ENCODE results near the gene ENHO. TPM values are rescaled to one million over a fixed set of nuclear protein-coding genes. Genes with fewer than 3 reads are reported as not detected.
"Not testable (repeated sequence)": the region's sequence is repeated elsewhere in the genome, so short reads cannot be mapped to it uniquely, and the experiment has no call there.

ENHO gene
- total RNA-seq, 1 donor: not detected

GRCh38 chr9:34484678-34485077 lies 38.1 kb downstream of the ENHO start:
- no peak overlapping the region for H3K4me3 ChIP-seq (ENCODE audit: low read depth, low read length)
- DNase-seq (ENCODE audit: low read depth): no peak
- no peak for TF ChIP-seq CTCF (IDR thresholded peaks at IDR 0.05; ENCODE audit: insufficient read depth, low read length)

- H3K4me3 ChIP-seq (ENCODE audit: low read depth, low read length); DNase-seq (ENCODE audit: low read depth): not testable (repeated sequence)
Observed at GRCh38 chr9:34482746-34483145, 40.0 kb downstream of the ENHO start.

- not testable (repeated sequence) for H3K4me3 ChIP-seq (ENCODE audit: low read depth, low read length); DNase-seq (ENCODE audit: low read depth)
Observed at GRCh38 chr9:34481620-34482019, 41.2 kb downstream of the ENHO start.

GRCh38 chr9:34479431-34479866 lies 43.3 kb downstream of the ENHO start:
- DNase-seq (ENCODE audit: low read depth): no peak
- TF ChIP-seq CTCF (IDR thresholded peaks at IDR 0.05; ENCODE audit: insufficient read depth, low read length): no peak

GRCh38 chr9:34477541-34477940 lies 45.2 kb downstream of the ENHO start:
- DNase-seq (ENCODE audit: low read depth): no peak
- no peak overlapping the region for H3K4me3 ChIP-seq (ENCODE audit: low read depth, low read length)
- TF ChIP-seq CTCF (IDR thresholded peaks at IDR 0.05; ENCODE audit: insufficient read depth, low read length): no peak

More at GRCh38 chr9:34479431-34479866, 43.3 kb downstream of the ENHO start:
- H3K4me3 ChIP-seq (ENCODE audit: low read depth, low read length): no peak overlapping the region

GRCh38 chr9:34475097-34475496 lies 47.7 kb downstream of the ENHO start:
- H3K4me3 ChIP-seq (ENCODE audit: low read depth, low read length): no peak overlapping the region
- no peak for TF ChIP-seq CTCF (IDR thresholded peaks at IDR 0.05; ENCODE audit: insufficient read depth, low read length)
- DNase-seq (ENCODE audit: low read depth): no peak

Small RNA genes lying within 50 kb of the gene (small RNA-seq; reads per million reads assigned to genes)
- gene RN7SKP24: not detected

Other genes with a start within 250 kb of the ENHO start
- 0.74 and 8.2 TPM in 2 replicates for gene KIF24, start 193.7 kb downstream of the ENHO start, total RNA-seq (ENCODE audit: low replicate concordance)
- gene NUDT2, start 193.4 kb downstream of the ENHO start, total RNA-seq (ENCODE audit: low replicate concordance): 18.4 and 22.0 TPM in 2 replicates
- 0.90 and 1.3 TPM in 2 replicates for gene MYORG, start 146.1 kb downstream of the ENHO start, total RNA-seq (ENCODE audit: low replicate concordance)
- gene FAM219A, start 64.4 kb downstream of the ENHO start, total RNA-seq (ENCODE audit: low replicate concordance): 6.1 and 7.0 TPM in 2 replicates
- 1.1 TPM in 1 of 2 replicates, not detected in the other for gene DNAI1, start 64.2 kb downstream of the ENHO start, total RNA-seq (ENCODE audit: low replicate concordance)
- gene CNTFR, start 66.7 kb upstream of the ENHO start, total RNA-seq (ENCODE audit: low replicate concordance): 1.3 TPM in 1 of 2 replicates, not detected in the other
- gene RPP25L, start 89.1 kb upstream of the ENHO start, total RNA-seq (ENCODE audit: low replicate concordance): 9.2 and 9.6 TPM in 2 replicates
- 36.9 and 88.1 TPM in 2 replicates for gene DCTN3, start 97.5 kb upstream of the ENHO start, total RNA-seq (ENCODE audit: low replicate concordance)
- 0.09 and 0.74 TPM in 2 replicates for gene ARID3C, start 106.1 kb upstream of the ENHO start, total RNA-seq (ENCODE audit: low replicate concordance)
- gene SIGMAR1, start 114.8 kb upstream of the ENHO start, total RNA-seq (ENCODE audit: low replicate concordance): 71.3 and 97.8 TPM in 2 replicates
- gene GALT, start 123.7 kb upstream of the ENHO start, total RNA-seq (ENCODE audit: low replicate concordance): 22.8 and 26.8 TPM in 2 replicates
- gene IL11RA, start 129.2 kb upstream of the ENHO start, total RNA-seq (ENCODE audit: low replicate concordance): 23.8 and 26.7 TPM in 2 replicates
- gene CCL27, start 139.7 kb upstream of the ENHO start, total RNA-seq (ENCODE audit: low replicate concordance): not detected in 2 replicates
- not detected in 2 replicates for gene CCL19, start 168.3 kb upstream of the ENHO start, total RNA-seq (ENCODE audit: low replicate concordance)
- not detected in 2 replicates for gene CCL21, start 187.1 kb upstream of the ENHO start, total RNA-seq (ENCODE audit: low replicate concordance)